ENCODE measurements around the gene RBPJ. TPM values are rescaled to one million over a fixed set of nuclear protein-coding genes. Genes with fewer than 3 reads are reported as not detected.

The RBPJ gene
- polyA plus RNA-seq, 1 donor from 2014 or later: 89.8 TPM

DNA sequence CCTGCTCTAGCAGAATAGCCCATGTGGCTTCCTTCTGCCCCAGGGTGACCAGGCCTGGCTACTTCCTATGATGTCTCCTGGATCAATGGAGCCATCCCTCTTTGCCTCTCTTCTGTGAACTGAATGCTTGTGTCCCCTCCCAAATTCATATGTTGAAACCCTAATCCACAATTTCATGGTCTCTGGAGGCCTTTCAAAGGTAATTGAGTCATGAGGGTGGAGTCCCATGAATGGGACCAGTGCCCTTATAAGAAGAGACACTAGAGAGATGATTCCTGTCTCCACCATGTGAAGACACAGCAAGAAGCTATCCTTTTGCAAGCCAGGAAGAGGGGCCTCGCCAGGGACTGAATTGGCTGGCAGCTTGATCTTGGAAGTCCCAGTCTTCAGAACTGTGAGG is 151.1 kb downstream of the RBPJ start:
- Histone ChIP-seq H2AFZ (ENCODE audit: low read depth, low read length) (no peak overlapping the region), H3K4me2 (ENCODE audit: low read length) (no peak overlapping the region), H3K4me3 (ENCODE audit: low read length) (no peak overlapping the region), H3K27ac (ENCODE audit: low read length) (no peak overlapping the region), H3K9ac (ENCODE audit: low read length) (no peak overlapping the region), H3K9me3 (ENCODE audit: low read length) (no peaks in the 10 kb centered on the region), H3K36me3 (ENCODE audit: insufficient read depth, low read length) (no peaks in the 10 kb centered on the region), H3K27me3 (ENCODE audit: insufficient read depth, low read depth, low read length) (no peaks in the 10 kb centered on the region), H3K9me2 (ENCODE audit: insufficient read depth, low read length) (no peaks in the 10 kb centered on the region), H3F3A (ENCODE audit: insufficient read depth, low read length, poor library complexity, severe bottlenecking) (no peaks in the 10 kb centered on the region), H4K20me1 (ENCODE audit: insufficient read depth) (no peaks in the 10 kb centered on the region), H3K79me2 (replicated peaks; ENCODE audit: insufficient read depth, low read length) (no peaks in the 10 kb centered on the region)
- no peak for TF ChIP-seq EZH2 (IDR thresholded peaks at IDR 0.05; ENCODE audit: borderline replicate concordance, insufficient read depth, low read length, poor library complexity, severe bottlenecking)
- TF ChIP-seq POLR2AphosphoS5 (IDR thresholded peaks at IDR 0.05): no peak
- TF ChIP-seq MXI1 (conservative IDR thresholded peaks at IDR 0.05; ENCODE audit: poor library complexity, severe bottlenecking): no peak
- TF ChIP-seq TAF1 (IDR thresholded peaks at IDR 0.05; ENCODE audit: low read depth): no peak
- TF ChIP-seq RAD21 (conservative IDR thresholded peaks at IDR 0.05): no peak
- TF ChIP-seq, protein P1, sequence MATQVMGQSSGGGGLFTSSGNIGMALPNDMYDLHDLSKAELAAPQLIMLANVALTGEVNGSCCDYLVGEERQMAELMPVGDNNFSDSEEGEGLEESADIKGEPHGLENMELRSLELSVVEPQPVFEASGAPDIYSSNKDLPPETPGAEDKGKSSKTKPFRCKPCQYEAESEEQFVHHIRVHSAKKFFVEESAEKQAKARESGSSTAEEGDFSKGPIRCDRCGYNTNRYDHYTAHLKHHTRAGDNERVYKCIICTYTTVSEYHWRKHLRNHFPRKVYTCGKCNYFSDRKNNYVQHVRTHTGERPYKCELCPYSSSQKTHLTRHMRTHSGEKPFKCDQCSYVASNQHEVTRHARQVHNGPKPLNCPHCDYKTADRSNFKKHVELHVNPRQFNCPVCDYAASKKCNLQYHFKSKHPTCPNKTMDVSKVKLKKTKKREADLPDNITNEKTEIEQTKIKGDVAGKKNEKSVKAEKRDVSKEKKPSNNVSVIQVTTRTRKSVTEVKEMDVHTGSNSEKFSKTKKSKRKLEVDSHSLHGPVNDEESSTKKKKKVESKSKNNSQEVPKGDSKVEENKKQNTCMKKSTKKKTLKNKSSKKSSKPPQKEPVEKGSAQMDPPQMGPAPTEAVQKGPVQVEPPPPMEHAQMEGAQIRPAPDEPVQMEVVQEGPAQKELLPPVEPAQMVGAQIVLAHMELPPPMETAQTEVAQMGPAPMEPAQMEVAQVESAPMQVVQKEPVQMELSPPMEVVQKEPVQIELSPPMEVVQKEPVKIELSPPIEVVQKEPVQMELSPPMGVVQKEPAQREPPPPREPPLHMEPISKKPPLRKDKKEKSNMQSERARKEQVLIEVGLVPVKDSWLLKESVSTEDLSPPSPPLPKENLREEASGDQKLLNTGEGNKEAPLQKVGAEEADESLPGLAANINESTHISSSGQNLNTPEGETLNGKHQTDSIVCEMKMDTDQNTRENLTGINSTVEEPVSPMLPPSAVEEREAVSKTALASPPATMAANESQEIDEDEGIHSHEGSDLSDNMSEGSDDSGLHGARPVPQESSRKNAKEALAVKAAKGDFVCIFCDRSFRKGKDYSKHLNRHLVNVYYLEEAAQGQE (IDR thresholded peaks at IDR 0.05; ENCODE audit: borderline replicate concordance): no peak
- TF ChIP-seq SMC3 (conservative IDR thresholded peaks at IDR 0.05; ENCODE audit: poor library complexity): no peak
- no peak for TF ChIP-seq CTCF (IDR thresholded peaks at IDR 0.05; ENCODE audit: poor library complexity, severe bottlenecking)
- no peak for TF ChIP-seq EP300 (conservative IDR thresholded peaks at IDR 0.05; ENCODE audit: poor library complexity, severe bottlenecking)

GRCh38 chr4:26473893-26474292 is 153.1 kb downstream of the RBPJ start:
- TF ChIP-seq RAD21 (conservative IDR thresholded peaks at IDR 0.05) (no peak), MXI1 (conservative IDR thresholded peaks at IDR 0.05; ENCODE audit: poor library complexity, severe bottlenecking) (no peak), EZH2 (IDR thresholded peaks at IDR 0.05; ENCODE audit: borderline replicate concordance, insufficient read depth, low read length, poor library complexity, severe bottlenecking) (no peak)
- TF ChIP-seq, protein P1 (IDR thresholded peaks at IDR 0.05; ENCODE audit: borderline replicate concordance): no peak
- Histone ChIP-seq H3K9me2 (ENCODE audit: insufficient read depth, low read length) (no peaks in the 10 kb centered on the region), H3K79me2 (replicated peaks; ENCODE audit: insufficient read depth, low read length) (no peaks in the 10 kb centered on the region), H3K4me3 (ENCODE audit: low read length) (no peak overlapping the region), H3K27me3 (ENCODE audit: insufficient read depth, low read depth, low read length) (no peaks in the 10 kb centered on the region), H3K4me2 (ENCODE audit: low read length) (no peak overlapping the region), H3F3A (ENCODE audit: insufficient read depth, low read length, poor library complexity, severe bottlenecking) (no peaks in the 10 kb centered on the region), H4K20me1 (ENCODE audit: insufficient read depth) (no peaks in the 10 kb centered on the region), H2AFZ (ENCODE audit: low read depth, low read length) (no peak overlapping the region), H3K27ac (ENCODE audit: low read length) (no peak overlapping the region), H3K9me3 (ENCODE audit: low read length) (no peaks in the 10 kb centered on the region), H3K36me3 (ENCODE audit: insufficient read depth, low read length) (no peaks in the 10 kb centered on the region), H3K9ac (ENCODE audit: low read length) (no peak overlapping the region)

Data from neural cell (in vitro differentiated cells).